ENCODE data around the gene OMP.

The OMP gene

GRCh38 chr11:77069969-77070582 is 32.6 kb upstream of the OMP start:
- no peak for DNase-seq

- DNase-seq = no peak
Observed at GRCh38 chr11:77071077-77071476, 31.6 kb upstream of the OMP start.

- DNase-seq = no peak
Observed at GRCh38 chr11:77071671-77072605, 30.7 kb upstream of the OMP start.

- no peak for DNase-seq
Observed at GRCh38 chr11:77072851-77073327, 29.8 kb upstream of the OMP start.

- DNase-seq = peak; percentile 42
Observed at GRCh38 chr11:77073328-77074001, 29.2 kb upstream of the OMP start.

GRCh38 chr11:77074205-77074604 is 28.4 kb upstream of the OMP start:
- DNase-seq = no peak

GRCh38 chr11:77074626-77075221 is 27.9 kb upstream of the OMP start:
- DNase-seq = no peak

- no peak for DNase-seq
Observed at GRCh38 chr11:77075425-77075905, 27.2 kb upstream of the OMP start.

- no peak for DNase-seq
Observed at GRCh38 chr11:77079666-77080065, 23.0 kb upstream of the OMP start.

- no peak for DNase-seq
Observed at GRCh38 chr11:77080643-77081210, 21.9 kb upstream of the OMP start.

GRCh38 chr11:77081381-77081851 is 21.2 kb upstream of the OMP start:
- no peak for DNase-seq

GRCh38 chr11:77081976-77082836 is 20.4 kb upstream of the OMP start:
- no peak for DNase-seq

GRCh38 chr11:77082838-77083565 is 19.6 kb upstream of the OMP start:
- no peak for DNase-seq

- DNase-seq = no peak
Observed at GRCh38 chr11:77083566-77084245, 18.9 kb upstream of the OMP start.

GRCh38 chr11:77084581-77085191 is 18.0 kb upstream of the OMP start:
- DNase-seq = no peak

- DNase-seq = no peak
Observed at GRCh38 chr11:77085652-77086051, 17.0 kb upstream of the OMP start.

GRCh38 chr11:77086521-77087472 is 15.8 kb upstream of the OMP start:
- no peak for DNase-seq

GRCh38 chr11:77087723-77088225 is 14.9 kb upstream of the OMP start:
- no peak for DNase-seq

Measured in SHP77 treated with DMSO at 0.1 percent for 48 hours (cell line).